SH-SY5Y (cell line): Measurements from ENCODE around the gene CSNK1E.

Source experiments
- GATA2 ChIP-seq: IDR thresholded peaks from 2 replicates; pipeline ENCODE4 v1.6.1; 2011; ENCODE audit warnings: mild to moderate bottlenecking, low read depth, low read length
- GATA3 ChIP-seq: IDR thresholded peaks from 2 replicates; pipeline ENCODE4 v1.6.1; 2011; ENCODE audit warnings: low read depth, mild to moderate bottlenecking, low read length, moderate library complexity

CSNK1E gene

DNA sequence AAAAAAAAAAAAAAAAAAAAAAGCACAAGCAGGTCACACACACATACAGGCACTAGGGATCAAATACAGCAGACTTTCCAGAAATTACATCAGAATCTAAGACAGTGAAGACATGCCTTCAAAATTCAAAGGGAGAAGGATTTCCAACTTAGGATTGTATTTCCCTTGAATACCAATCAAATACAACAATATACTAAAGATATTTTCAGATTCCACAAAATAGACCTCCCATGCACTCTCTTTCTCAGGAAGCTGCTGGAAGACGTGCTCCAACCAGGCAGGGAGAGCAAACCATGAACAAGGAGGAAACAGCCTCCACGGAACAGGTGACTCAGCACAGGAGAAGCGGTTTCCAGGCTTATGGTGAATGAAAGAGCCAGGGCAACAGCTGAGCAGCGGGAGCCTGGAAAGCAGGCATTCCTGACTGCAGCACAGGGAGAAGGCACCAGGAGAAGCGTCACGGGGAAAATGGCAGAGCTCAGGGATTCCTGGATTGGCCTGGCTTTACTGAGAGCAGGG lies 76.4 kb downstream of the CSNK1E start:
- no peak for TF ChIP-seq GATA2
- TF ChIP-seq GATA3: no peak
